Measurements from ENCODE around the gene DZIP1L.

DZIP1L gene

DNA sequence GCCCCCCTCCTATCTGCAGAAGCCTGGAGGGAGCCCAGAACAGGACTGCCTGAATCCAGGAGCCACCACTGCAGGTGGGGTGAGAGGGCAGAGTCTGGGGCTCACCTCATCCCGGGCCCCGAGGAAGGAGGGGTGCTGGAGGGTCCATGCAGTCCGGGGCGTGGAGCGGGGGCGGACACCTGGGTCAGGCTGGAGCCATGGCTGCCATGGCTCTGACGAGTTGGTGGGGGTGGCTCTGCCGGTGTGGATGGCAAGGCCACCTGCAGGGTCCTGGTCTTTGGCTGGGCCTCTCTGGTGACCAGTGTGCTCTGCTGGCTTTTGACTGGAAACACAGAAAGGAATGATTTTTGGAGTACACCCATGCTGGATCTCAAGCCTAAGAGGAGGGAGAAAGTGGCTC, 47.4 kb downstream of the DZIP1L start:
- H3K4me3 ChIP-seq (ENCODE audit: low read depth, low read length), result no peak overlapping the region
- TF ChIP-seq, protein P1, sequence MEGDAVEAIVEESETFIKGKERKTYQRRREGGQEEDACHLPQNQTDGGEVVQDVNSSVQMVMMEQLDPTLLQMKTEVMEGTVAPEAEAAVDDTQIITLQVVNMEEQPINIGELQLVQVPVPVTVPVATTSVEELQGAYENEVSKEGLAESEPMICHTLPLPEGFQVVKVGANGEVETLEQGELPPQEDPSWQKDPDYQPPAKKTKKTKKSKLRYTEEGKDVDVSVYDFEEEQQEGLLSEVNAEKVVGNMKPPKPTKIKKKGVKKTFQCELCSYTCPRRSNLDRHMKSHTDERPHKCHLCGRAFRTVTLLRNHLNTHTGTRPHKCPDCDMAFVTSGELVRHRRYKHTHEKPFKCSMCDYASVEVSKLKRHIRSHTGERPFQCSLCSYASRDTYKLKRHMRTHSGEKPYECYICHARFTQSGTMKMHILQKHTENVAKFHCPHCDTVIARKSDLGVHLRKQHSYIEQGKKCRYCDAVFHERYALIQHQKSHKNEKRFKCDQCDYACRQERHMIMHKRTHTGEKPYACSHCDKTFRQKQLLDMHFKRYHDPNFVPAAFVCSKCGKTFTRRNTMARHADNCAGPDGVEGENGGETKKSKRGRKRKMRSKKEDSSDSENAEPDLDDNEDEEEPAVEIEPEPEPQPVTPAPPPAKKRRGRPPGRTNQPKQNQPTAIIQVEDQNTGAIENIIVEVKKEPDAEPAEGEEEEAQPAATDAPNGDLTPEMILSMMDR (IDR thresholded peaks at IDR 0.05; ENCODE audit: borderline replicate concordance, insufficient read depth, low read depth, low read length), result no peak

DNA sequence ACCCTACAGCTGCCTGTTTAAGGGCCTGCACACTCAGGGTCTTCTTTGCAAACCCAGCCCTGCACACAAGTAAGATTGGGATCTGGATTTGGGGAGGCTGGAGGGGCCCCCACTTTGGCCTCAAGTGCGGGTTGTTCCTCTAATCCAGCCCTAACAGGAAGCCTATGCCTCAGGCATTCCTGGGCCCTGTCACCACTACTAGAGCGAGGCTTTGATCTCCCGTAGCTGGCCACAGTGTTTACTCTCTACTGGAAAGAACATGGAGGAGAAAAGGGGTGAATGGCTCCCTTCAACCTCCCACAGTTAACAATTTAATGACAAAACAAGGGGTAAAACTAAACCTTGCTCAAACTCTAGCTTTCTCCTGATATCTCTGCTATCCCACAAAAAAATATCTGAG, 48.4 kb downstream of the DZIP1L start:
- H3K4me3 ChIP-seq (ENCODE audit: low read depth, low read length), result no peak overlapping the region
- TF ChIP-seq, protein P1 (IDR thresholded peaks at IDR 0.05; ENCODE audit: borderline replicate concordance, insufficient read depth, low read depth, low read length), result no peak

DNA sequence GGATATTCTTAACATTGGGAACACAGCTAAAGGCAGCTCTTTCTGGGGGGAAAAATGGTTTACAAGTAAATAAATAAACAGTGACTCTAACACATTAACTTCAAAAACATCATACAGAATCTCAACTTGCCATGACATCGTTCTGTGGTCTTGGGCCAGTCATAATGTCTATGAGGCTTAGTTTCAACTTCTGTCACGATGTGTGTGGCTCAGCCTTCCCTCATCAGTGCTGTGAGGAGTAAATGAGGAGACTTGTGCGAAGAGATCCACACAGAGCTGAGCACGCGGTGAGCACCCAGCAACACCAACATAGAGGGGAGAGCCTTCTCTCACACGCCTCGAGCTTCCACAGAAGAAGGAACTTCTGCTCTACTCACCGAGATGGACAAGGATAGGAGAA, 49.0 kb downstream of the DZIP1L start:
- TF ChIP-seq, protein P1 (IDR thresholded peaks at IDR 0.05; ENCODE audit: borderline replicate concordance, insufficient read depth, low read depth, low read length), result no peak
- H3K4me3 ChIP-seq (ENCODE audit: low read depth, low read length), result no peak overlapping the region

DNA sequence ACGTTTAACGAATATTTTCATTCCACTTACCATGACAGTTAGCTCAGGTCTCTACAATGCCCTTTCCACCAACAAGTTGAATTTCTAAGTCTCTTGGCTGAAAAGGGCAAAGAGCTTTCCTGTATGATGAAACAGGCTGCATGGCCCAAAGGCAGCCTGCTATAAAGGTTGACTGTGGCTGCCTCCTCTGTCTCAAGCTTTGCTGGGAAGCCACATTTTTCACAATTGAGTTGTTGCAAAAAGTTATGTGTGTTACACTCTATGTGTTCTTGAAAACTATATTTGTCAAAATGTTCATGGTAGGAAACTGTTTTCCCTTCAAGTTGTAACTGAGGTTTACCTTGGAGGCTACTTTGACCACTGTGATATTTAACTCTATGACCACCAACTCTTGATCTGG, 49.5 kb downstream of the DZIP1L start:
- no peak overlapping the region for H3K4me3 ChIP-seq (ENCODE audit: low read depth, low read length)
- TF ChIP-seq, protein P1 (IDR thresholded peaks at IDR 0.05; ENCODE audit: borderline replicate concordance, insufficient read depth, low read depth, low read length), result no peak

DNA sequence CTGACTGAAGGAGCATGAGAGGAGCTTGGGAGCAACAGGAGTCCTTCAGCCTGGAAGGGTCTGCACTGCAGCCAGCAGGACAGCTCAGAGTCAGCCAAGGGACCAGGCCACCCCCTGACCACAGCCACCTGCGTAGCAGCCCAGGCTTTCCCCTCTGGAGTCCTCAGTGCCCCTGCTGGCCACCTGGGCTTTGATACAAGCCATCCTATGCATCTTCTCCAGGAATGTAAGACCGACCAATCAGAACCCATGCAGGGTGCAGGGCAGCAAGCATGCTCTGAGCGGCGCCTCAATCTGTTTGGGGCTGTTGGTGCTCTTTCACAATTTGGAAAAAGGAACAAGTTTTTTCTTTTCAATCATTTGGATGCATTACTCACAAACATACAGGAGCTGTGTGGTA, 52.0 kb downstream of the DZIP1L start:
- TF ChIP-seq, protein P1 (IDR thresholded peaks at IDR 0.05; ENCODE audit: borderline replicate concordance, insufficient read depth, low read depth, low read length), result no peak

DNA sequence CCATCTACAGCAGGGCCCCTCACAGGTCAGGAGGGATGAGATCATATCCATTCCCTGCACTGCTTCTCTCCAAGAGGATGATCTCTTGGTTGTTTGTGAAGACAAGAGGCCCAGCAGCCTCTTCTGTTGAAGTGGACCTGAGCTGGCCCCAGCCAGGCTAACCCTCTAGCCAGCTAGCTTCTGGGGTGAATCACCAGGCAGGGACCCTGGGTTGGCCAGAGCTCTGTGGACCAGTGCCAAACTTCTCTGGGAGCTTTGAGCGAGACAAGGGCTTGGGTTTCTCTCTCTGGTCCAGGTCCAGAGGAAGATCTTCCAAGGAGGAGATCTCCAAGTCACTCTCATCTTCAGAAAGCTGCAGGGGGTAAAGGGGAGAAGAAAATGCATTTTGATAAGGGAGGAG, 52.8 kb downstream of the DZIP1L start:
- no peak overlapping the region for H3K4me3 ChIP-seq (ENCODE audit: low read depth, low read length)
- TF ChIP-seq, protein P1 (IDR thresholded peaks at IDR 0.05; ENCODE audit: borderline replicate concordance, insufficient read depth, low read depth, low read length), result no peak

More for the DNA sequence above, 52.0 kb downstream of the DZIP1L start:
- no peak overlapping the region for H3K4me3 ChIP-seq (ENCODE audit: low read depth, low read length)

DNA sequence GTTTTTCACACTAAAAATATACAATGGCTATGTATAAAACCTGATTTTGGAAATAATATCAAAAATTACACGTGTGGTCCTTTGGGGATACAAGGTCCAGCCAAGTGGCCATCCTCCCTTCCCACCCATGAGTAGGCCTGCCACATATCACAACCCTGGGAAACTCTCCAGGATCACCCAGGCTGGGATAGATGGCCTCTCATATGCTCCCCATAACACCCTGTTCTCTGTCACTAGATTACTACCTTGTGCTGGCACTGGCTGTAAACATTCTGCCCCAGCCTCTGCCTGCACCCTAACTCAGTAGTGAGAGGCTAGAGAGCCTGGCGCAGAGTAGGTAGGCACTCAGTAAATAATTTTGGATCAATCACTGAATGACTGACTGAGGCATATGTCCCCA, 53.4 kb downstream of the DZIP1L start:
- TF ChIP-seq, protein P1 (IDR thresholded peaks at IDR 0.05; ENCODE audit: borderline replicate concordance, insufficient read depth, low read depth, low read length), result no peak
- no peak overlapping the region for H3K4me3 ChIP-seq (ENCODE audit: low read depth, low read length)

All from GM12875 (cell line).